ENCODE data around the gene ZC3HAV1L. TPM values are rescaled to one million over a fixed set of nuclear protein-coding genes. Genes with fewer than 3 reads are reported as not detected.

The ZC3HAV1L gene
- total and polyA plus RNA-seq, 5 donors = 0.86 to 5.5 (median 5.3) TPM

DNA sequence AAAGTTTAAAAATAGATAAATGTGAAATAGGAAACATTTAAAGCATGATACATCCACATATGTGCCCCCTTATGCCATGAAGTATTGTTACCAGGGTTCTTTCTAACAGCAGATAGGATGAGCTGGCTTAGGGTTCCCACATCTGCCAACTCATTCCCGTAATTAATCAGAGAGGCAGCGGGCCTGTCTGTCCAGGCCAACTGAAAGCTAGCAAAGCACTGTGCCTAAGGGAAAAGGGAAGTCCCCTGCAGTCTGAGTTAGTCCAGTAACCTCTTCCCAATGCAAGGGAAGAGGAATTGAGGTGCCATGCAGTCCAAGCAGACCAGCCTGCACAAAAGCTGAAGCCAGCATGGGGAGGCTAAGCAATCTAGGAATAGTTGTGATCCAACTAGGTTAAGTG, 18.3 kb upstream of the ZC3HAV1L start:
- no peaks in the 10 kb centered on the region for H3K4me1 ChIP-seq (ENCODE audit: control insufficient read depth, insufficient read depth, low read length)
- H3K27me3 ChIP-seq (ENCODE audit: control insufficient read depth, insufficient read depth) = no peaks in the 10 kb centered on the region
- H3K9me3 ChIP-seq (ENCODE audit: control insufficient read depth, low read length) = no peaks in the 10 kb centered on the region
- ATAC-seq (no peak), DNase-seq (no peak)
- 74% methylated on average over 2 of the region's 2 CpGs for WGBS
- no peak overlapping the region for H3K4me3 ChIP-seq (ENCODE audit: low read length)
- no peak overlapping the region for H3K27ac ChIP-seq (ENCODE audit: low read length)
- intact Hi-C loops (cut with DNase I) = no loop called here

DNA sequence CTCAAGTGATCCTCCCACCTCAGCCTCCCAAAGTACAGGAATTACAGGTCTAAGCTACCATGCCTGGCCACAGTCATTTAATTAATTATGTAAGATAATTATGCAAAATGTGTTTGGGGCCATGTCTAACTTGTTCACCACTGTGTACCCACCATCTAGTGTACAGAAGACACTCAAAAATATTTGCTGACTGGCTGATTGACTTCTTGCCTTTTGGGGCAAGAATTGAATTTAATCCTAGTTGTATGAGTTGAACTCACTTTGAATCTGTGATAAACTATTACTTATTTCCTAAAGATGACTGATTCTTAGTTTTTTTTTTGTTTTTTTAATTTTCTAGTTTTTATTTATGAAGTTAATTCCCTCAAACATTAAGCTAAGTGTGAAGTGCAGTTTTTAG, 15.8 kb upstream of the ZC3HAV1L start:
- Histone ChIP-seq H3K4me3 (ENCODE audit: low read length) (no peak overlapping the region), H3K27me3 (ENCODE audit: control insufficient read depth, insufficient read depth) (no peaks in the 10 kb centered on the region), H3K27ac (ENCODE audit: low read length) (no peak overlapping the region), H3K4me1 (ENCODE audit: control insufficient read depth, insufficient read depth, low read length) (no peaks in the 10 kb centered on the region), H3K9me3 (ENCODE audit: control insufficient read depth, low read length) (no peaks in the 10 kb centered on the region)
- intact Hi-C loops (cut with DNase I) = no loop called here
- no peak for DNase-seq
- ATAC-seq = no peak

DNA sequence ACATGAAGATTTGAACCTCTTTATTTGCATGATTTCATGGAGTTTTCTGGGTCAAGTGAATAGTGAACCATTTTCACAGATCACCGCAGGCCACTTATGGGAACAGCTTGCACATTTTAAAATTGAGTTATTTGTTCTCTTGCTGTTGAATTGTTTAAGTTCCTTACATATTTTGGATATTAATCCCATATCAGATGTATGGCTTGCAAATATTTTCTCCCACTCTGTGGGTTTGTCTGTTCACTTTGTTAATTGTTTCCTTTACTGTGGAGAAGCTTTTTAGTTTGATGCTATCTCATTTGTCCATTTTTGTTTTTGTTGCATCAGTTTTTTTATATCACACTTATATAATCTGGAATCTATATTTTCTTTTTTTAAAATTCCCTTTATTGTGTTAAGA, 14.1 kb upstream of the ZC3HAV1L start:
- DNase-seq = no peak
- ATAC-seq = no peak
- no peaks in the 10 kb centered on the region for H3K4me1 ChIP-seq (ENCODE audit: control insufficient read depth, insufficient read depth, low read length)
- H3K4me3 ChIP-seq (ENCODE audit: low read length) = no peak overlapping the region
- intact Hi-C loops (cut with DNase I) = no loop called here
- no peaks in the 10 kb centered on the region for H3K9me3 ChIP-seq (ENCODE audit: control insufficient read depth, low read length)
- no peak overlapping the region for H3K27ac ChIP-seq (ENCODE audit: low read length)
- WGBS = 97% methylated on average over 1 of the region's 1 CpG
- H3K27me3 ChIP-seq (ENCODE audit: control insufficient read depth, insufficient read depth) = no peaks in the 10 kb centered on the region

GRCh38 chr7:139049111-139049510, 13.3 kb upstream of the ZC3HAV1L start:
- no peak overlapping the region for H3K4me3 ChIP-seq (ENCODE audit: low read length)
- WGBS = 94% methylated on average over 7 of the region's 7 CpGs
- intact Hi-C loops (cut with DNase I) = no loop called here
- no peaks in the 10 kb centered on the region for H3K9me3 ChIP-seq (ENCODE audit: control insufficient read depth, low read length)
- H3K27me3 ChIP-seq (ENCODE audit: control insufficient read depth, insufficient read depth) = no peaks in the 10 kb centered on the region
- DNase-seq (no peak), ATAC-seq (no peak)
- no peaks in the 10 kb centered on the region for H3K4me1 ChIP-seq (ENCODE audit: control insufficient read depth, insufficient read depth, low read length)
- no peak overlapping the region for H3K27ac ChIP-seq (ENCODE audit: low read length)

DNA sequence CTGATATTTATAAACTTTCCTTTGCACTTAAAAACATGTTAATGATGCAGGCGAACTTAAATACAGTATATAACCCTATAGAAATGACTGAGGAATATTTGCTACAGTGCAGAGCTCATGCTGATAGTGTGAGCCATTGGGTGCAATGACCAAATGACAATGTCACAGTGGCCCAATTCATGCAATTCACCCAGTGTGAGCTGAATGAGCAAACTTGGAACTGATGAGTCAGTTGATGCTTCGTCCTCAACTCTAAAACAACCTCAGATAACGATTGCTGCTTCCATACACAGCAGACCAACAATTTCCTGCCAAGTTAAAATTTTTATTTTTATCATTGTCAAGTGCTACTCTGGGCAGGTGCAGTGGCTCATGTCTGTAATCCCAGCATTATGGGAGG, 12.1 kb upstream of the ZC3HAV1L start:
- 62% methylated on average over 3 of the region's 3 CpGs for WGBS
- Histone ChIP-seq H3K9me3 (ENCODE audit: control insufficient read depth, low read length) (no peaks in the 10 kb centered on the region), H3K27ac (ENCODE audit: low read length) (no peak overlapping the region), H3K27me3 (ENCODE audit: control insufficient read depth, insufficient read depth) (no peaks in the 10 kb centered on the region), H3K4me3 (ENCODE audit: low read length) (no peak overlapping the region), H3K4me1 (ENCODE audit: control insufficient read depth, insufficient read depth, low read length) (no peaks in the 10 kb centered on the region)
- no peak for DNase-seq
- intact Hi-C loops (cut with DNase I) = no loop called here
- no peak for ATAC-seq

GRCh38 chr7:139046143-139046542, 10.3 kb upstream of the ZC3HAV1L start:
- intact Hi-C loops (cut with DNase I) = no loop called here

GRCh38 chr7:139044813-139045794, 9.3 kb upstream of the ZC3HAV1L start:
- Histone ChIP-seq H3K4me1 (ENCODE audit: control insufficient read depth, insufficient read depth, low read length) (no peaks in the 10 kb centered on the region), H3K9me3 (ENCODE audit: control insufficient read depth, low read length) (no peaks in the 10 kb centered on the region), H3K27me3 (ENCODE audit: control insufficient read depth, insufficient read depth) (no peaks in the 10 kb centered on the region), H3K4me3 (ENCODE audit: low read length) (no peak overlapping the region), H3K27ac (ENCODE audit: low read length) (no peak overlapping the region)
- DNase-seq (no peak), ATAC-seq (no peak)
- intact Hi-C loops (cut with DNase I) = no loop called here
- WGBS = 89% methylated on average over 5 of the region's 5 CpGs

More at GRCh38 chr7:139046143-139046542, 10.3 kb upstream of the ZC3HAV1L start:
- no peaks in the 10 kb centered on the region for H3K4me1 ChIP-seq (ENCODE audit: control insufficient read depth, insufficient read depth, low read length)
- DNase-seq (no peak), ATAC-seq (no peak)
- 73% methylated on average over 6 of the region's 6 CpGs for WGBS
- H3K27ac ChIP-seq (ENCODE audit: low read length) = no peak overlapping the region
- H3K4me3 ChIP-seq (ENCODE audit: low read length) = no peak overlapping the region
- H3K27me3 ChIP-seq (ENCODE audit: control insufficient read depth, insufficient read depth) = no peaks in the 10 kb centered on the region
- no peaks in the 10 kb centered on the region for H3K9me3 ChIP-seq (ENCODE audit: control insufficient read depth, low read length)

GRCh38 chr7:139043823-139044812, 8.3 kb upstream of the ZC3HAV1L start:
- ATAC-seq (no peak), DNase-seq (peak in 1 of 3 donors; percentile 58)
- WGBS = 72% methylated on average over 14 of the region's 14 CpGs
- no peak overlapping the region for H3K4me3 ChIP-seq (ENCODE audit: low read length)
- intact Hi-C loops (cut with DNase I) = no loop called here
- no peaks in the 10 kb centered on the region for H3K9me3 ChIP-seq (ENCODE audit: control insufficient read depth, low read length)
- H3K27ac ChIP-seq (ENCODE audit: low read length) = no peak overlapping the region
- no peaks in the 10 kb centered on the region for H3K4me1 ChIP-seq (ENCODE audit: control insufficient read depth, insufficient read depth, low read length)
- H3K27me3 ChIP-seq (ENCODE audit: control insufficient read depth, insufficient read depth) = no peaks in the 10 kb centered on the region

- H3K27me3 ChIP-seq (ENCODE audit: control insufficient read depth, insufficient read depth) = no peaks in the 10 kb centered on the region
- no peaks in the 10 kb centered on the region for H3K9me3 ChIP-seq (ENCODE audit: control insufficient read depth, low read length)
- 57% methylated on average over 6 of the region's 6 CpGs for WGBS
- ATAC-seq = no peak
- no peaks in the 10 kb centered on the region for H3K4me1 ChIP-seq (ENCODE audit: control insufficient read depth, insufficient read depth, low read length)
- intact Hi-C loops (cut with DNase I) = no loop called here
- H3K27ac ChIP-seq (ENCODE audit: low read length) = no peak overlapping the region
- no peak overlapping the region for H3K4me3 ChIP-seq (ENCODE audit: low read length)
- no peak for DNase-seq
Observed at GRCh38 chr7:139041378-139042085, 5.7 kb upstream of the ZC3HAV1L start.

- DNase-seq (no peak), ATAC-seq (no peak)
- no peaks in the 10 kb centered on the region for H3K4me1 ChIP-seq (ENCODE audit: control insufficient read depth, insufficient read depth, low read length)
- H3K9me3 ChIP-seq (ENCODE audit: control insufficient read depth, low read length) = no peaks in the 10 kb centered on the region
- no peak overlapping the region for H3K4me3 ChIP-seq (ENCODE audit: low read length)
- WGBS = 89% methylated on average over 2 of the region's 2 CpGs
- H3K27me3 ChIP-seq (ENCODE audit: control insufficient read depth, insufficient read depth) = no peaks in the 10 kb centered on the region
- intact Hi-C loops (cut with DNase I) = no loop called here
- H3K27ac ChIP-seq (ENCODE audit: low read length) = no peak overlapping the region
Observed at GRCh38 chr7:139038691-139039090, 2.8 kb upstream of the ZC3HAV1L start.
